GM12878 (cell line): ENCODE measurements around the gene LILRB3. TPM values are rescaled to one million over a fixed set of nuclear protein-coding genes. Genes with fewer than 3 reads are reported as not detected.

Experiments used
- ATAC-seq: fragments of 200-7000 bp; cut with Tn5 transposase; 3 replicates; pipeline ENCODE4 v1.9.1; 2020; ENCODE audit warnings: mild to moderate bottlenecking, moderate library complexity
- BruUV-seq: library from RNA; stranded (reverse); fragments of 400-500 nt; replicated peaks from 2 replicates; lab custom pipeline; 2021; lab: Mats Ljungman, UMichigan
- CTCF ChIA-PET: fragments of 300-600 bp; sonication (Branson Sonifier 250); formaldehyde crosslinking; extraction: SDS; loops from one replicate; lab custom pipeline; 2021; ENCODE audit warnings: inconsistent platforms; lab: Yijun Ruan, JAX
- POLR2A ChIA-PET: fragments of 350-600 bp; formaldehyde crosslinking; extraction: SDS; loops from one replicate; lab custom pipeline; 2021; ENCODE audit warnings: inconsistent platforms; lab: Charles Lee
- RAD21 ChIA-PET: fragments of 300-600 bp; sonication (Branson Sonifier 250); formaldehyde crosslinking; loops from one replicate; lab custom pipeline; 2023; ENCODE audit warnings: antibody characterized with exemption; ENCODE audit not compliant: unreplicated experiment; lab: Charles Lee
- SMC1A ChIA-PET: fragments of 300-600 bp; sonication (Branson Sonifier 250); formaldehyde crosslinking; loops from one replicate; lab custom pipeline; 2023; ENCODE audit not compliant: unreplicated experiment, uncharacterized antibody; lab: Charles Lee
- DNase-seq: peaks from one replicate; pipeline ENCODE4 v3.0.0-alpha.2; 2011; ENCODE audit warnings: low read depth, low spot score
- FAIRE-seq: peaks from 3 replicates; lab custom pipeline; 2011; peaks lifted over from hg19 to GRCh38; lab: Jason Lieb, UNC
- H2AFZ ChIP-seq: 2 replicates; pipeline ENCODE4 v1.6.0; 2011; ENCODE audit warnings: low read depth, low read length, control low read depth; ENCODE audit not compliant: control insufficient read depth
- H3K27ac ChIP-seq: 2 replicates; pipeline ENCODE4 v1.5.1; 2011; ENCODE audit warnings: control low read depth; ENCODE audit not compliant: control insufficient read depth, insufficient read depth
- H3K27me3 ChIP-seq, 2 experiments: replicated peaks in 1 of 2; 2 replicates each; pipeline versions ENCODE4 v1.6.0 to v1.6.1; 2011; ENCODE audit warnings: low read length in 1 of 2; ENCODE audit not compliant: control insufficient read depth in 2 of 2, insufficient read depth in 2 of 2
- H3K36me3 ChIP-seq, 2 experiments: 2 replicates each; pipeline ENCODE4 v1.5.1; 2011; ENCODE audit warnings: low read length in 1 of 2; ENCODE audit not compliant: control insufficient read depth in 2 of 2, insufficient read depth in 2 of 2
- H3K4me1 ChIP-seq: 2 replicates; pipeline ENCODE4 v1.6.1; 2011; ENCODE audit warnings: mild to moderate bottlenecking, low read length, moderate library complexity, mixed read lengths; ENCODE audit not compliant: control insufficient read depth, insufficient read depth
- H3K4me2 ChIP-seq: 2 replicates; pipeline ENCODE4 v1.6.0; 2011; ENCODE audit warnings: control low read depth; ENCODE audit not compliant: control insufficient read depth, insufficient read depth
- H3K4me3 ChIP-seq: fragments of 200-600 bp; sonication (generic); 2 replicates; pipeline ENCODE4 v1.5.1; 2016
- H3K79me2 ChIP-seq: 2 replicates; pipeline ENCODE4 v1.6.0; 2011; ENCODE audit warnings: low read length; ENCODE audit not compliant: control insufficient read depth, insufficient read depth
- H3K9ac ChIP-seq: 2 replicates; pipeline ENCODE4 v1.8.0; 2011; ENCODE audit warnings: low read length, control low read depth, mixed read lengths; ENCODE audit not compliant: control insufficient read depth, insufficient read depth
- H3K9me3 ChIP-seq: replicated peaks from 3 replicates; pipeline ENCODE4 v1.5.1; 2011; ENCODE audit warnings: mild to moderate bottlenecking, low read length; ENCODE audit not compliant: control insufficient read depth, insufficient read depth
- H4K20me1 ChIP-seq: 2 replicates; pipeline ENCODE4 v1.6.0; 2011; ENCODE audit not compliant: control insufficient read depth, insufficient read depth
- HCFC1 ChIP-seq: fragments of 150-350 bp; IDR thresholded peaks from 2 replicates; pipeline ENCODE4 v1.6.1; 2014; ENCODE audit warnings: low read length
- RUNX3 ChIP-seq: IDR thresholded peaks from 2 replicates; pipeline ENCODE4 v1.6.1; 2012; ENCODE audit warnings: low read length, inconsistent platforms
- ZBED1 ChIP-seq: IDR thresholded peaks from 2 replicates; pipeline ENCODE4 v1.6.1; 2016; ENCODE audit warnings: borderline replicate concordance
- ZNF274 ChIP-seq: IDR thresholded peaks from one replicate; pipeline ENCODE4 v1.8.0; 2011; ENCODE audit not compliant: insufficient read length, insufficient read depth
- ZNF384 ChIP-seq: IDR thresholded peaks from 2 replicates; pipeline ENCODE4 v1.6.1; 2012; ENCODE audit warnings: low read depth, mild to moderate bottlenecking, low read length, improper control_type of control experiment, borderline replicate concordance
- WGBS: methylation state at CpG from one replicate; pipeline ENCODE4 v1.1.6; 2016; ENCODE audit warnings: low lambda C conversion rate; ENCODE audit not compliant: insufficient replicate concordance, insufficient coverage; ENCODE audit errors: missing lambda C conversion rate; 5-methylcytosine and 5-hydroxymethylcytosine counted together
- in situ Hi-C: fragments of 300-500 bp; cut with MboI; formaldehyde crosslinking; loops from 9 replicates; pipeline ENCODE4 v1.14.3; 2018; ENCODE audit warnings: mixed read lengths
- intact Hi-C: fragments of 100-400 bp; cut with micrococcal nuclease; formaldehyde crosslinking; loops from one replicate; pipeline ENCODE4 v1.14.2; 2022; ENCODE audit not compliant: unreplicated experiment
- polyA plus RNA-seq, 11 experiments: library from polyadenylated mRNA; depleted of rRNA in 4 of 11; unstranded in 6 of 11; stranded (reverse) in 5 of 11; fragments of >200 nt; fragmentation: Nextera tagmentation in 4 of 11; fragmentation: Illumina TruSeq in 1 of 11; extraction: Ambion mirVana in 4 of 11; extraction: Trizol in 1 of 11; gene quantifications; 1 replicate in 1 of 11; 2 replicates in 10 of 11; pipeline versions ENCODE4 v1.2.1 to v1.2.3, GENCODE V29; 2011 to 2016; ENCODE audit warnings: inconsistent platforms in 2 of 11, missing spikeins in 2 of 11, low read depth in 1 of 11
- total RNA-seq, 4 experiments: library from RNA; depleted of rRNA in 3 of 4; stranded (reverse); fragments of >200 nt in 3 of 4; fragmentation: Illumina TruSeq in 1 of 4; extraction: Trizol in 1 of 4; gene quantifications; 2 replicates each; pipeline versions ENCODE4 v1.2.1 to v1.2.3, GENCODE V29; 2013 to 2021

Gene LILRB3
- total and polyA plus RNA-seq, 10 of the 15 experiments (the other 5 are each of a cell fraction or from before 2014, with no cell fraction given), result 0.04 to 1.1 (median 0.18) TPM; not detected in 1

DNA sequence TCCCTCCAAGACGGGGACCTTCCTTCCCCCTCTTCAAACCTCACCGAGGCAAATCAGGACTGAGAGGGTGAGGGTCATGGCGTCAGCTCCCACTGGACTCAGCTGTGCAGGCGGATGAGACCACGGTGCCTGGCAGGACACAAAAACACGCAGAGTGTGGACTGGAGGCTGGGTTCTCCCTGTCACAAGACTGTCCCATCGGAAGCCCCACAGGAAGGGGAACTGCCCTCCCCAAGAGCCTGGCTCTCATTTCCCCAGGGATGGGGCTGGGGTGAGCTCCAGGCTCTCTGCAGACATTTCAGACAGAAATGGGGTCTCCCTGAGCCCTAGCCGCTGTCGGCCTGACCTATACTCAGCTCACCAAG, 34.3 kb upstream of the LILRB3 start, which contains the start of gene LILRB5:
TSS of gene LILRB5 (minus strand) at position 158 of the 365 bp plus-strand sequence. CDS start at position 78, 80 bp downstream.
- FAIRE-seq, result no peak
- Histone ChIP-seq H3K4me1 (no peaks in the 10 kb centered on the region), H3K4me3 (no peak within 1 kb of the TSS), H3K36me3 (no peaks in the 10 kb centered on the region), H3K27ac (no peak within 1 kb of the TSS), H4K20me1 (no peaks in the 10 kb centered on the region), H2AFZ (no peak within 1 kb of the TSS), H3K27me3 (0 out of 4 replicates have a peak, but pooled peaks cover 0 to 4% of the 10 kb centered on the region in 2 experiments), H3K9ac (no peak within 1 kb of the TSS), H3K4me2 (no peak within 1 kb of the TSS), H3K79me2 (no peaks in the 10 kb centered on the region), H3K9me3 (no peaks in the 10 kb centered on the region)
- ChIA-PET POLR2A (no interaction called here), SMC1A (interaction anchor here (0.7 to 1.9 kb wide), 2 partner anchors 9 to 10 kb away, joined by 3 to 4 read pairs; no protein-coding TSS in a partner anchor), RAD21 (interaction anchor here (0.6 kb wide), 1 partner anchor 28 kb away, joined by 4 read pairs; no protein-coding TSS in a partner anchor), CTCF (interaction anchor here (2.8 kb wide), 1 partner anchor 9 kb away, joined by 20 read pairs; no protein-coding TSS in a partner anchor)
- intact Hi-C loops, result no loop called here
- WGBS, result 16% methylated on average over 9 of the region's 9 CpGs
- no peak for ATAC-seq
- no TSS peak for BruUV-seq
- in situ Hi-C loops, result no loop called here
- TF ChIP-seq ZBED1, result no peak
- TF ChIP-seq HCFC1, result no peak
- no peak for TF ChIP-seq ZNF274
- TF ChIP-seq RUNX3, result no peak
- DNase-seq, result no peak

DNA sequence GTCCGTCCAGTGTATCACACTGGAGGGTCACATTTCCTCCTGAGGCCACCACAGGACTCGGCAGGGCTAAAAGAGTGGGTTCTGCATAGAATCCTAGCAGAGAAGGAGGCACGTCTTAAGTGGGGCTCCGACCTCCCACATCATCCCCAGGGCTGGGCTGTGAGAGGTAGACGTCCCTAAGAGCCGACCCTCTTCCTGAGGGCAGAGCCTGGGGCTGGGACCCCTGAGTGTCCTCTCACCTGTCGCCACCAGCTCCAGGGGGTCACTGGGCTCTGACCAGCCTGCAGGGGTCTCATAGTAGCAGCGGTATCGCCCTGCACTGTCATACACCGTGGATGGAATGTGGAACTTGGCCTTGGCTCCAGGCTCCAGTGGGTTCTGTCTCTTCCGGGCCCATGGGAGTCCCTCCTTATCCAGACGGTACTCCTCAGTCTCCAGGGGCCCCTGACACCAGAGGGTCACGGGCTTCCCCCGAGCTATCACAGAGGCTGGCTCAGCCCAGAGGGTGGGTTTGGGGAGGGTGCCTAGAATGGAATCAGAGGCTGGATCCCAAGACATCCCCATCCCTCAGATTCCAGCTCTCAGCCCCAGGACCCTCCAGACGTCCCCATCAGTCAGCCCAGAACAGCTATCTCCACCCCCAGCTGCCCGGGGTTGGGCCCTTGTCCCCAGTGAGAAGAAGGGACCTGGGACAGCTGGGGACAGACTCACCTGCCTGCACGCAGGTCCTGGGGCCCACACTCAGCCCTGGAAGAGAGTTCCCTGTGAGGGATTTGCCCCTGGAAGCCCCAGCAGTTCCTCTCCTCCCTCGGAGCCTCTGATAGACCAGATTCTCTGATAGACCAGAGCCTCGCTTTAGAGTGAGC, 33.7 kb upstream of the LILRB3 start:
- Histone ChIP-seq H4K20me1 (no peaks in the 10 kb centered on the region), H3K9ac (no peak overlapping the region), H3K27me3 (0 out of 4 replicates have a peak, but pooled peaks cover 0 to 4% of the 10 kb centered on the region in 2 experiments), H3K4me3 (no peak overlapping the region), H3K4me1 (no peaks in the 10 kb centered on the region), H2AFZ (no peak overlapping the region), H3K79me2 (no peaks in the 10 kb centered on the region), H3K9me3 (no peaks in the 10 kb centered on the region), H3K36me3 (no peaks in the 10 kb centered on the region), H3K27ac (no peak overlapping the region), H3K4me2 (no peak overlapping the region)
- no peak for ATAC-seq
- FAIRE-seq, result no peak
- ChIA-PET POLR2A (no interaction called here), RAD21 (no interaction called here), SMC1A (interaction anchor here (0.7 to 1.9 kb wide), 2 partner anchors 9 to 11 kb away, joined by 3 to 4 read pairs; no protein-coding TSS in a partner anchor), CTCF (interaction anchor here (2.8 kb wide), 1 partner anchor 10 kb away, joined by 20 read pairs; no protein-coding TSS in a partner anchor)
- TF ChIP-seq ZNF384, result no peak
- DNase-seq, result no peak
- intact Hi-C loops, result no loop called here
- WGBS, result 8% methylated on average over 19 of the region's 19 CpGs
- no TSS peak for BruUV-seq
- in situ Hi-C loops, result no loop called here
